Calu3 (cell line): ENCODE results near the gene ZNF397. TPM values are rescaled to one million over a fixed set of nuclear protein-coding genes. Genes with fewer than 3 reads are reported as not detected.
"Not testable (repeated sequence)": the region's sequence is repeated elsewhere in the genome, so short reads cannot be mapped to it uniquely, and the experiment has no call there.

Experiments
- BruUV-seq: library from RNA; stranded (reverse); fragments of 400-500 nt; replicated peaks from 2 replicates; lab custom pipeline; 2021; lab: Mats Ljungman, UMichigan
- CTCF ChIA-PET: fragments of 300-600 bp; sonication (Branson Sonifier 250); formaldehyde crosslinking; loops from one replicate; lab custom pipeline; 2022; ENCODE audit warnings: antibody characterized with exemption; lab: Charles Lee
- DNase-seq: peaks from one replicate; pipeline ENCODE4 v3.0.0; 2022
- H3K27ac Mint-ChIP-seq: one replicate; pipeline ENCODE4 v1.8.0; 2022; ENCODE audit warnings: mixed read lengths; ENCODE audit not compliant: unreplicated experiment
- H3K27me3 Mint-ChIP-seq: one replicate; pipeline ENCODE4 v1.8.0; 2022; ENCODE audit warnings: mixed read lengths; ENCODE audit not compliant: unreplicated experiment
- H3K36me3 Mint-ChIP-seq: one replicate; pipeline ENCODE4 v1.8.0; 2022; ENCODE audit warnings: mild to moderate bottlenecking, moderate library complexity, mixed read lengths; ENCODE audit not compliant: insufficient read depth, unreplicated experiment
- H3K4me1 Mint-ChIP-seq: one replicate; pipeline ENCODE4 v1.8.0; 2022; ENCODE audit warnings: mild to moderate bottlenecking, low read depth, mixed read lengths; ENCODE audit not compliant: unreplicated experiment
- H3K4me3 Mint-ChIP-seq: one replicate; pipeline ENCODE4 v1.8.0; 2022; ENCODE audit warnings: mild to moderate bottlenecking, low read depth, moderate library complexity, mixed read lengths; ENCODE audit not compliant: unreplicated experiment
- H3K9me3 Mint-ChIP-seq: one replicate; pipeline ENCODE4 v1.8.0; 2022; ENCODE audit warnings: low read depth, mixed read lengths; ENCODE audit not compliant: unreplicated experiment
- intact Hi-C: fragments of 100-400 bp; cut with micrococcal nuclease; formaldehyde crosslinking; loops from one replicate; pipeline ENCODE4 v1.10.0; 2022; ENCODE audit not compliant: unreplicated experiment
- total RNA-seq: library from RNA; stranded (reverse); gene quantifications from 2 replicates; pipeline ENCODE4 v1.2.3, GENCODE V29; 2022
- TF ChIP-seq, protein P1 (sequence below): fragments of 200-600 bp; IDR thresholded peaks from one replicate; pipeline ENCODE4 v1.8.0; 2022; ENCODE audit warnings: antibody characterized with exemption; ENCODE audit not compliant: unreplicated experiment

ZNF397 gene
- total RNA-seq, 1 experiment from 2014 or later, result 27.9 TPM

DNA sequence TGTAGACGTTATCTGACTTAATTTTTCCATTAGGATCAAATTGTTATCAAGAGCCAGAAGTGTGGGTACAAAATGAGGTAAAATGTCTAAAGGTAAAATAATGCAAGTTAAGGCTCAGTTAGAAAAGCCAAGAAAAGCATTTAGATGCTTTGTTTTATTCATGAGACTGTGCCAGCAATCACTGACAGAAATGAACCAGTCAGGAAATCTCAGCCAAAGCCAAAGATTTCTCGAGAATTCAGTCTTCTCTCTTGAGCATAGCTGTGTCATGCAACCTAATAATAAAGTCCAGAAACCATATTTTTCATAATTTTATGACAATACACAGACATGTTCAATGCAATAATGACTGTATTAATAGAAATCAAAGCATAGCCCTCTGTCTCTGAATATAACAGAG lies 43.5 kb upstream of the ZNF397 start:
- no peaks in the 10 kb centered on the region for H3K27me3 Mint-ChIP-seq
- no peak for DNase-seq
- H3K27ac Mint-ChIP-seq, result no peak overlapping the region
- H3K36me3 Mint-ChIP-seq, result no peaks in the 10 kb centered on the region
- CTCF ChIA-PET, result no interaction called here
- intact Hi-C loops, result no loop called here
- no peaks in the 10 kb centered on the region for H3K9me3 Mint-ChIP-seq
- TF ChIP-seq, protein P1, sequence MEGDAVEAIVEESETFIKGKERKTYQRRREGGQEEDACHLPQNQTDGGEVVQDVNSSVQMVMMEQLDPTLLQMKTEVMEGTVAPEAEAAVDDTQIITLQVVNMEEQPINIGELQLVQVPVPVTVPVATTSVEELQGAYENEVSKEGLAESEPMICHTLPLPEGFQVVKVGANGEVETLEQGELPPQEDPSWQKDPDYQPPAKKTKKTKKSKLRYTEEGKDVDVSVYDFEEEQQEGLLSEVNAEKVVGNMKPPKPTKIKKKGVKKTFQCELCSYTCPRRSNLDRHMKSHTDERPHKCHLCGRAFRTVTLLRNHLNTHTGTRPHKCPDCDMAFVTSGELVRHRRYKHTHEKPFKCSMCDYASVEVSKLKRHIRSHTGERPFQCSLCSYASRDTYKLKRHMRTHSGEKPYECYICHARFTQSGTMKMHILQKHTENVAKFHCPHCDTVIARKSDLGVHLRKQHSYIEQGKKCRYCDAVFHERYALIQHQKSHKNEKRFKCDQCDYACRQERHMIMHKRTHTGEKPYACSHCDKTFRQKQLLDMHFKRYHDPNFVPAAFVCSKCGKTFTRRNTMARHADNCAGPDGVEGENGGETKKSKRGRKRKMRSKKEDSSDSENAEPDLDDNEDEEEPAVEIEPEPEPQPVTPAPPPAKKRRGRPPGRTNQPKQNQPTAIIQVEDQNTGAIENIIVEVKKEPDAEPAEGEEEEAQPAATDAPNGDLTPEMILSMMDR, result no peak
- H3K4me1 Mint-ChIP-seq, result no peaks in the 10 kb centered on the region
- no TSS peak for BruUV-seq
- H3K4me3 Mint-ChIP-seq, result no peak overlapping the region

DNA sequence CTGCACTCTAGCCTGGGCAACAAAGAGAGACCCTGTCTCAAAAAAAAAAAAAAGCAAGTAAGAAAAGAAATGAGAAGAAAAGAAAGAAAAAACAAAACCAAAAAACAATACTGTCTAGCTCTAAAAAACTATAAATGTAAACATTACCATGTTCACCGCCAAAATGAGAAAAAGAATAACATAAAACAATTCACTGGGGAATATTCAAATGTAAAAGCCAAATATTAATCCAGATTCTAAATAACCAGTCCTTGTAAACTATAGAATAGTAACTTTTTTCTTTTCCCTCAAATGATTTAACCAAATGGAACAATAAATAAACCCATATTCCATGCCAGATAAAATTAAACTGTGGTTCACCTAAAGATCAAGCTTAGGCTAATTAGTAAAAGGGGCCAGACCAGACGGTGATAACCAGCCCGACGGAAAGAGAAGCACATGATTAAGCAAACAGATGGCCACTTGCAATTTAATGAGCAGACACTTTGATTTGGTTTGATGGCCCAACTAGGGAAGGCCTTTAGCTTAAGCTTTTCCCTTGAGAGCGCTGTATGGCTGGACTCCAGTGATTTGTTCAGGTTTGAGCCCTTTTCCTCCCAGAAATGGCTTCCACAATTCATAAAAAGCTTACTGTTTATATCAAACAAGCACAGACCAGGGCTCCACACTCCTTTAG lies 39.4 kb upstream of the ZNF397 start:
- H3K27me3 Mint-ChIP-seq, result no peaks in the 10 kb centered on the region
- H3K27ac Mint-ChIP-seq, result no peak overlapping the region
- H3K4me3 Mint-ChIP-seq, result no peak overlapping the region
- H3K36me3 Mint-ChIP-seq, result no peaks in the 10 kb centered on the region
- DNase-seq, result no peak
- BruUV-seq, result no TSS peak
- H3K9me3 Mint-ChIP-seq, result peaks cover 7% of the 10 kb centered on the region
- TF ChIP-seq, protein P1, result no peak
- intact Hi-C loops, result no loop called here
- H3K4me1 Mint-ChIP-seq, result no peaks in the 10 kb centered on the region
- CTCF ChIA-PET, result interaction anchor here (0.7 kb wide), 1 partner anchor 246 kb away, joined by 4 read pairs; no protein-coding TSS in a partner anchor

DNA sequence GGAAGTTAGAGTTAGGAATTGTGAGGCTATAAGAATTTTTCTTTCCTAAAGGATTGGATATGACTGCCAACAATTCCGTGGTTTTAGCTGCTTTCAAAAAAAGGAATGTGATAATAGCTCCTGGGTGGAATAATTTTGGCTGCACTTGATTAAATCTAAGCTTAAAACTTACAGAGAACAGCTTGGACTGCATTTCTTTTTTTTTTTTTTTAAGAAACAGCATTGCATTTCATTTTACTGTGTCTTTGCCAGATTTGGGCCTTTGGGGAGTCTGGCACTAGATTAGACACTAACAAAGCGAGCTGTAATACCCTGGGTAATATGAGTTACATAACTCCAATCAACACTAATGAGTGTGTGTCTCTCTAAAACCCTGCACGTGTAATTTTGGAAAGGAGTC lies 37.8 kb upstream of the ZNF397 start:
- no TSS peak for BruUV-seq
- Mint-ChIP-seq H3K27me3 (no peaks in the 10 kb centered on the region), H3K9me3 (peaks cover 7% of the 10 kb centered on the region), H3K36me3 (no peaks in the 10 kb centered on the region), H3K27ac (no peak overlapping the region), H3K4me1 (no peaks in the 10 kb centered on the region), H3K4me3 (no peak overlapping the region)
- CTCF ChIA-PET, result interaction anchor here (0.5 kb wide), 1 partner anchor 8 kb away, joined by 3 read pairs; no protein-coding TSS in a partner anchor
- TF ChIP-seq, protein P1, result no peak
- intact Hi-C loops, result no loop called here
- no peak for DNase-seq

DNA sequence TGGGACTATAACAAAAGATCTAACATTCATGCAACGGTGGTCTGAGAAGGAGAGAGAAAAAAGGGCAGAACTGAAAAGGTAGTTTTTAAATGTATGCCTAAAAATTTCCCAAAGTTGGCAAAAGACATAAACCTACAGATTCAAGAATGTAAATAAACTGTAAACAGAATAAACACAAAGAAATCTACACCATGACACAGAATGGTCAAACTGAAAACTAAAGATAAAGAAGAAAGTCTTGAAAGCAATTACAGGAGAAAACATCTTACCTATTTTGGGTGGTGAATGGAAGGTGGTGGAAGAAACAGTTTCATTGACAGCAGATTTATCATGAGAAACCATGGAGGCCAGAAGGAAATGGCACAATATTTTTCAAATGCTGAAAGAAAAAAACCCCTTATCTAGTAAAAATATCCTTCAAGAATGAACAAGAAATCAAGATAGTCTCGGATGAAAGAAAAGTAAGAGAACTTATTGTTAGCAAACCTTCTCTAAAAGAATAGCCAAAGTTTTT lies 35.6 kb upstream of the ZNF397 start:
- H3K27me3 Mint-ChIP-seq, result no peaks in the 10 kb centered on the region
- H3K9me3 Mint-ChIP-seq, result peaks cover 7% of the 10 kb centered on the region
- no peak overlapping the region for H3K27ac Mint-ChIP-seq
- H3K4me1 Mint-ChIP-seq, result no peaks in the 10 kb centered on the region
- H3K4me3 Mint-ChIP-seq, result no peak overlapping the region
- no peaks in the 10 kb centered on the region for H3K36me3 Mint-ChIP-seq
- intact Hi-C loops, result no loop called here
- no TSS peak for BruUV-seq
- DNase-seq, result no peak
- CTCF ChIA-PET, result no interaction called here
- TF ChIP-seq, protein P1, result no peak

DNA sequence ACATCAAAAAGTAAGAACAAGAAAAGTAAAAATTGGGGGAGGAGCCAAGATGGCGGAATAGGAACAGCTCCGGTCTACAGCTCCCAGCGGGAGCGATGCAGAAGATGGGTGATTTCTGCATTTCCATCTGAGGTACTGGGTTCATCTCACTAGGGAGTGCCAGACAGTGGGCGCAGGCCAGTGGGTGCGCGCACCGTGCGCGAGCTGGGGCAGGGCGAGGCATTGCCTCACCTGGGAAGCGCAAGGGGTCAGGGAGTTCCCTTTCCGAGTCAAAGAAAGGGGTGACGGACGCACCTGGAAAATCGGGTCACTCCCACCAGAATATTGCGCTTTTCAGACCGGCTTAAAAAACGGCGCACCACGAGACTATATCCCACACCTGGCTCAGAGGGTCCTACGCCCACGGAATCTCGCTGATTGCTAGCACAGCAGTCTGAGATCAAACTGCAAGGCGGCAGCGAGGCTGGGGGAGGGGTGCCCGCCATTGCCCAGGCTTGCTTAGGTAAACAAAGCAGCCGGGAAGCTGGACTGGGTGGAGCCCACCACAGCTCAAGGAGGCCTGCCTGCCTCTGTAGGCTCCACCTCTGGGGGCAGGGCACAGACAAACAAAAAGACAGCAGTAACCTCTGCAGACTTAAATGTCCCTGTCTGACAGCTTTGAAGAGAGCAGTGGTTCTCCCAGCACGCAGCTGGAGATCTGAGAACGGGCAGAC lies 34.9 kb upstream of the ZNF397 start:
- DNase-seq, BruUV-seq, H3K27ac Mint-ChIP-seq, H3K4me1 Mint-ChIP-seq, CTCF ChIA-PET, H3K36me3 Mint-ChIP-seq, H3K9me3 Mint-ChIP-seq, H3K27me3 Mint-ChIP-seq, H3K4me3 Mint-ChIP-seq, intact Hi-C loops: not testable (repeated sequence)
